HTERT RPE-1 (cell line): ENCODE measurements around the gene KIF5B.

Experiments used
- in situ Hi-C: fragments of 300-500 bp; cut with MboI; formaldehyde crosslinking; loops from 4 replicates; pipeline ENCODE4 v1.14.3; 2020; ENCODE audit warnings: low sequenced_read_pairs

The KIF5B gene

DNA sequence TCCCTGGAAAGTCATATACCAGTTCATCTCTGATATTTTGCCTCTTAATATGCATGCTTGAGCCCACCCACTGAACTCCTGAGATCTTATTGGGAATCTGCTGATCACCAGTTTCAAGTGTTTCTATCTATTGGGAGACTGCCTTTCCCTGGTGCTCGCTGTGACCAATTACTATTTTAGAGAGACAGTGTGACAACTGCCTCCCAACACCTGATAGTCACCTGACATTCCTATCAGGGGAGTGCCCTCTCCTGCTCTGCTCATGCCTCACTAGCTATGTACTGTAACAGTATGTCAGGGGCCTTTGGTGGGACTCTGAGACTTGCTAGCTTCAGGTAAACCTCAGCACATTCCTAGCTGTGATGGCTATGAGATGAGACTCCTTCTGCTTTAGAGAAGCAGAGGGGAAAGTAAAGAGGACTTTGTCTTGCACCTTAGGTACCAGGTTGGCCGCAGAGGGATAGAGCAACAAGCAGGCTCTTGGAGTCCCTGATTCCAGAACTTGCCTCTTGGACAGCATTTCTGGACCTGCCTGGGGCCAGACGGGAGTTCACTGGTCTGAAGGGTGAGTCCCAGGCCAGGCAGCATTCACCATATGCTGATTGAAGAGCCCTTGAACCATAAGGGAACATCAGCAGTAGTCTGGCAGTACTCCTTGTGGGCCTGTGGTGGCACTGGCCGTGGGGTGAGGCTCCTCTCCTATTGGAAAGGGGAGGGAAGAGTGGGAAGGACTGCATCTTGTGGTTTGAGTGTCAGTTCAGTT, 93.2 kb downstream of the KIF5B start:
- in situ Hi-C loops = no loop called here

- in situ Hi-C loops = no loop called here
These were observed 94.7 kb downstream of the KIF5B start for GRCh38 chr10:31961277-31962074.

DNA sequence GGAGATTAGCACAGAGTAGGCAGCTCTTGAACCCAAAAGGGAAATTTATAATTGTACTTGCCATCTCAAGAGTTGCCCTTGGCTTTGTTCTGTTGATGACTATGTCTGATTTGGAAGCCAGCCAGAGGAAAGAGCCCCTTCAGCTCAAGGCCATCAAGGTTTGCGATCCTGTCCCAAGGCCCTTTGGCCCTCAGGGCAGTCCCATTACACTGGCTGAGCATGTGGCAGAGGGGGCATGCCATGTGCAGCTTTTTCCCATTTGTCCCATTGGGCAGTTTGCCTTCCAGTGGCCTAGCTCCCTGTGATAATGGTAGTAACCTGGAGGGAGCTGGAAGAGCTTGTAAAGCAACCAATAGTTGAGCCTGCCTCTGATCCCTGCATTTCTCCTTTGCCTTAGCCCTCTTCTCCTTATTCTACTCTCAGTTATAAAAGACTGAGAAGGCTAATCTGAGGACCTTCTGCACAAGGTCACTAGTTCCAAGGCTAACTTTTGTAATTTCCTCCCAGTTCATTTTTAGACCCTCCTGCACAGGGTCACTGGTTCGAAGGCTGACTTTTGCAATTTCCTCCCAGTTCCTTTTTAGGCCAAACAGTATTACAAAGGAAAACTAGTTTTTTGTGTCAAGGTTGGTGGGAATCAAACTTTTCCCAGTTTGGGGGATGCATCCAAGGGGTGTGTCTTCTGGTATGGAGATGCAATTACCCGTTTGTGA, 96.6 kb downstream of the KIF5B start:
- in situ Hi-C loops = no loop called here
